GM12878 (cell line): ENCODE data around the gene COL5A3. TPM values are rescaled to one million over a fixed set of nuclear protein-coding genes. Genes with fewer than 3 reads are reported as not detected.

Source experiments
- ATAC-seq: fragments of 200-7000 bp; cut with Tn5 transposase; 3 replicates; pipeline ENCODE4 v1.9.1; 2020; ENCODE audit warnings: mild to moderate bottlenecking, moderate library complexity
- BruUV-seq: library from RNA; stranded (reverse); fragments of 400-500 nt; replicated peaks from 2 replicates; lab custom pipeline; 2021; lab: Mats Ljungman, UMichigan
- CTCF ChIA-PET: fragments of 300-600 bp; sonication (Branson Sonifier 250); formaldehyde crosslinking; extraction: SDS; loops from one replicate; lab custom pipeline; 2021; ENCODE audit warnings: inconsistent platforms; lab: Yijun Ruan, JAX
- POLR2A ChIA-PET: fragments of 350-600 bp; formaldehyde crosslinking; extraction: SDS; loops from one replicate; lab custom pipeline; 2021; ENCODE audit warnings: inconsistent platforms; lab: Charles Lee
- RAD21 ChIA-PET: fragments of 300-600 bp; sonication (Branson Sonifier 250); formaldehyde crosslinking; loops from one replicate; lab custom pipeline; 2023; ENCODE audit warnings: antibody characterized with exemption; ENCODE audit not compliant: unreplicated experiment; lab: Charles Lee
- SMC1A ChIA-PET: fragments of 300-600 bp; sonication (Branson Sonifier 250); formaldehyde crosslinking; loops from one replicate; lab custom pipeline; 2023; ENCODE audit not compliant: unreplicated experiment, uncharacterized antibody; lab: Charles Lee
- DNase-seq: peaks from one replicate; pipeline ENCODE4 v3.0.0-alpha.2; 2011; ENCODE audit warnings: low read depth, low spot score
- FAIRE-seq: peaks from 3 replicates; lab custom pipeline; 2011; peaks lifted over from hg19 to GRCh38; lab: Jason Lieb, UNC
- H2AFZ ChIP-seq: 2 replicates; pipeline ENCODE4 v1.6.0; 2011; ENCODE audit warnings: low read depth, low read length, control low read depth; ENCODE audit not compliant: control insufficient read depth
- H3K27ac ChIP-seq: 2 replicates; pipeline ENCODE4 v1.5.1; 2011; ENCODE audit warnings: control low read depth; ENCODE audit not compliant: control insufficient read depth, insufficient read depth
- H3K27me3 ChIP-seq, 2 experiments: replicated peaks in 1 of 2; 2 replicates each; pipeline versions ENCODE4 v1.6.0 to v1.6.1; 2011; ENCODE audit warnings: low read length in 1 of 2; ENCODE audit not compliant: control insufficient read depth in 2 of 2, insufficient read depth in 2 of 2
- H3K36me3 ChIP-seq, 2 experiments: 2 replicates each; pipeline ENCODE4 v1.5.1; 2011; ENCODE audit warnings: low read length in 1 of 2; ENCODE audit not compliant: control insufficient read depth in 2 of 2, insufficient read depth in 2 of 2
- H3K4me1 ChIP-seq: 2 replicates; pipeline ENCODE4 v1.6.1; 2011; ENCODE audit warnings: mild to moderate bottlenecking, low read length, moderate library complexity, mixed read lengths; ENCODE audit not compliant: control insufficient read depth, insufficient read depth
- H3K4me2 ChIP-seq: 2 replicates; pipeline ENCODE4 v1.6.0; 2011; ENCODE audit warnings: control low read depth; ENCODE audit not compliant: control insufficient read depth, insufficient read depth
- H3K4me3 ChIP-seq: fragments of 200-600 bp; sonication (generic); 2 replicates; pipeline ENCODE4 v1.5.1; 2016
- H3K79me2 ChIP-seq: 2 replicates; pipeline ENCODE4 v1.6.0; 2011; ENCODE audit warnings: low read length; ENCODE audit not compliant: control insufficient read depth, insufficient read depth
- H3K9ac ChIP-seq: 2 replicates; pipeline ENCODE4 v1.8.0; 2011; ENCODE audit warnings: low read length, control low read depth, mixed read lengths; ENCODE audit not compliant: control insufficient read depth, insufficient read depth
- H3K9me3 ChIP-seq: replicated peaks from 3 replicates; pipeline ENCODE4 v1.5.1; 2011; ENCODE audit warnings: mild to moderate bottlenecking, low read length; ENCODE audit not compliant: control insufficient read depth, insufficient read depth
- H4K20me1 ChIP-seq: 2 replicates; pipeline ENCODE4 v1.6.0; 2011; ENCODE audit not compliant: control insufficient read depth, insufficient read depth
- BRCA1 ChIP-seq: IDR thresholded peaks from 2 replicates; pipeline ENCODE4 v1.6.1; 2011; ENCODE audit warnings: low read depth, low read length, improper control_type of control experiment
- IRF4 ChIP-seq: IDR thresholded peaks from 2 replicates; pipeline ENCODE4 v1.6.1; 2011; ENCODE audit warnings: low read depth, low read length
- KAT2A ChIP-seq: conservative IDR thresholded peaks from 2 replicates; pipeline ENCODE4 v1.6.1; 2011; ENCODE audit warnings: low read depth, low read length; ENCODE audit not compliant: control insufficient read depth
- SP1 ChIP-seq: IDR thresholded peaks from one replicate; pipeline ENCODE4 v1.6.1; 2011; ENCODE audit warnings: low read depth, low read length
- STAT3 ChIP-seq: IDR thresholded peaks from 2 replicates; pipeline ENCODE4 v1.6.1; 2011; ENCODE audit warnings: low read depth, low read length, improper control_type of control experiment
- WGBS: methylation state at CpG from one replicate; pipeline ENCODE4 v1.1.6; 2016; ENCODE audit warnings: low lambda C conversion rate; ENCODE audit not compliant: insufficient replicate concordance, insufficient coverage; ENCODE audit errors: missing lambda C conversion rate; 5-methylcytosine and 5-hydroxymethylcytosine counted together
- in situ Hi-C: fragments of 300-500 bp; cut with MboI; formaldehyde crosslinking; loops from 9 replicates; pipeline ENCODE4 v1.14.3; 2018; ENCODE audit warnings: mixed read lengths
- intact Hi-C: fragments of 100-400 bp; cut with micrococcal nuclease; formaldehyde crosslinking; loops from one replicate; pipeline ENCODE4 v1.14.2; 2022; ENCODE audit not compliant: unreplicated experiment
- polyA plus RNA-seq, 11 experiments: library from polyadenylated mRNA; depleted of rRNA in 4 of 11; unstranded in 6 of 11; stranded (reverse) in 5 of 11; fragments of >200 nt; fragmentation: Nextera tagmentation in 4 of 11; fragmentation: Illumina TruSeq in 1 of 11; extraction: Ambion mirVana in 4 of 11; extraction: Trizol in 1 of 11; gene quantifications; 1 replicate in 1 of 11; 2 replicates in 10 of 11; pipeline versions ENCODE4 v1.2.1 to v1.2.3, GENCODE V29; 2011 to 2016; ENCODE audit warnings: inconsistent platforms in 2 of 11, missing spikeins in 2 of 11, low read depth in 1 of 11
- total RNA-seq, 4 experiments: library from RNA; depleted of rRNA in 3 of 4; stranded (reverse); fragments of >200 nt in 3 of 4; fragmentation: Illumina TruSeq in 1 of 4; extraction: Trizol in 1 of 4; gene quantifications; 2 replicates each; pipeline versions ENCODE4 v1.2.1 to v1.2.3, GENCODE V29; 2013 to 2021
- TF ChIP-seq, protein P1 (sequence below): fragments of 450-650 bp; IDR thresholded peaks from 2 replicates; pipeline ENCODE4 v1.6.1; 2016; ENCODE audit warnings: mild to moderate bottlenecking

The COL5A3 gene
- total and polyA plus RNA-seq, 10 of the 15 experiments (the other 5 are each of a cell fraction or from before 2014, with no cell fraction given): under 0.01 to 8.3 (median 0.10) TPM; not detected in 2

- TF ChIP-seq STAT3 (no peak), IRF4 (no peak), BRCA1 (no peak), SP1 (no peak)
Observed at GRCh38 chr19:10010939-10011338, 635 bp upstream of the COL5A3 start (continued).

GRCh38 chr19:10009714-10010224 is 535 bp downstream of the COL5A3 start:
- H3K27me3 ChIP-seq: peaks cover 3 to 4% of the 10 kb centered on the region in 2 experiments; a peak in 3 of 4 replicates
- 32% methylated on average over 21 of the region's 22 CpGs for WGBS

More at GRCh38 chr19:10009714-10010224, 535 bp downstream of the COL5A3 start:
- no peak for FAIRE-seq
- Histone ChIP-seq H3K27ac (no peak overlapping the region), H4K20me1 (no peaks in the 10 kb centered on the region), H3K4me2 (no peak overlapping the region), H3K4me1 (no peaks in the 10 kb centered on the region), H3K4me3 (no peak overlapping the region), H3K9me3 (no peaks in the 10 kb centered on the region; the same call in 2 of the 3 replicates), H3K36me3 (no peaks in the 10 kb centered on the region), H2AFZ (no peak overlapping the region), H3K9ac (no peak overlapping the region), H3K79me2 (no peaks in the 10 kb centered on the region)
- no peak for ATAC-seq
- ChIA-PET SMC1A (no interaction called here), POLR2A (no interaction called here), RAD21 (interaction anchor here (1.4 kb wide), 1 partner anchor 18 kb away, joined by 5 read pairs; no protein-coding TSS in a partner anchor), CTCF (interaction anchor here (2.1 kb wide), 1 partner anchor 18 kb away, joined by 6 read pairs; no protein-coding TSS in a partner anchor)
- in situ Hi-C loops: no loop called here
- intact Hi-C loops: no loop called here
- BruUV-seq: no TSS peak
- DNase-seq: no peak
- TF ChIP-seq, protein P1, sequence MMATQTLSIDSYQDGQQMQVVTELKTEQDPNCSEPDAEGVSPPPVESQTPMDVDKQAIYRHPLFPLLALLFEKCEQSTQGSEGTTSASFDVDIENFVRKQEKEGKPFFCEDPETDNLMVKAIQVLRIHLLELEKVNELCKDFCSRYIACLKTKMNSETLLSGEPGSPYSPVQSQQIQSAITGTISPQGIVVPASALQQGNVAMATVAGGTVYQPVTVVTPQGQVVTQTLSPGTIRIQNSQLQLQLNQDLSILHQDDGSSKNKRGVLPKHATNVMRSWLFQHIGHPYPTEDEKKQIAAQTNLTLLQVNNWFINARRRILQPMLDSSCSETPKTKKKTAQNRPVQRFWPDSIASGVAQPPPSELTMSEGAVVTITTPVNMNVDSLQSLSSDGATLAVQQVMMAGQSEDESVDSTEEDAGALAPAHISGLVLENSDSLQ: peak; percentile 78
- TF ChIP-seq KAT2A: no peak
